Mesenteric fat pad (tissue), 1 donor: Measurements from ENCODE around the gene P2RX7. TPM values are rescaled to one million over a fixed set of nuclear protein-coding genes. Genes with fewer than 3 reads are reported as not detected.
"Not testable (repeated sequence)": the region's sequence is repeated elsewhere in the genome, so short reads cannot be mapped to it uniquely, and the experiment has no call there.

Experiments
- DNase-seq: peaks from one replicate; pipeline ENCODE4 v3.0.0-alpha.2; 2020; ENCODE audit warnings: low spot score
- total RNA-seq: library from RNA; stranded (reverse); fragmentation: NEBNext Ultra II Directional; extraction: Animal tissue kit (Norgen Biotek cat#: 25700); gene quantifications from one replicate; pipeline ENCODE4 v1.2.1, GENCODE V29; 2021
- donor health status: DM: yes; HTN: yes; CAD: no.

Gene P2RX7
- total RNA-seq, 1 donor from 2014 or later = 4.7 TPM

DNA sequence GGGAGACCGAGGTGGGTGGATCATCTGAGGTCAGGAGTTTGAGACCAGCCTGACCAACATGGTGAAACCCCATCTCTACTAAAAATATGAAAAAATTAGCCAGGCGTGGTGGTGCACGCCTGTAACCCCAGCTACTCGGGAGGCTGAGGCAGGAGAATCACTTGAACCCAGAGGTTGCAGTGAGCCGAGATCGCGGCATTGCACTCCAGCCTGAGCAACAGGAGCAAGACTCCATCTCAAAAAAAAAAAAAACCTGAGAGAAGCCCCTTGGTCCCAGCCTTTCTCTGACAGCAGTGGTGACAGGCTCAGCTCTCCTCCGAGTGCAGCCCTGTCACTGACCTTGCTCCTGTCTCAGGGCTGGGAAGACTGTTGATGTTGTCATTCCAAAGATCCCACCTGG, 94.2 kb downstream of the P2RX7 start:
- DNase-seq = not testable (repeated sequence)

GRCh38 chr12:121227294-121227693, 94.6 kb downstream of the P2RX7 start:
- DNase-seq = no peak

DNA sequence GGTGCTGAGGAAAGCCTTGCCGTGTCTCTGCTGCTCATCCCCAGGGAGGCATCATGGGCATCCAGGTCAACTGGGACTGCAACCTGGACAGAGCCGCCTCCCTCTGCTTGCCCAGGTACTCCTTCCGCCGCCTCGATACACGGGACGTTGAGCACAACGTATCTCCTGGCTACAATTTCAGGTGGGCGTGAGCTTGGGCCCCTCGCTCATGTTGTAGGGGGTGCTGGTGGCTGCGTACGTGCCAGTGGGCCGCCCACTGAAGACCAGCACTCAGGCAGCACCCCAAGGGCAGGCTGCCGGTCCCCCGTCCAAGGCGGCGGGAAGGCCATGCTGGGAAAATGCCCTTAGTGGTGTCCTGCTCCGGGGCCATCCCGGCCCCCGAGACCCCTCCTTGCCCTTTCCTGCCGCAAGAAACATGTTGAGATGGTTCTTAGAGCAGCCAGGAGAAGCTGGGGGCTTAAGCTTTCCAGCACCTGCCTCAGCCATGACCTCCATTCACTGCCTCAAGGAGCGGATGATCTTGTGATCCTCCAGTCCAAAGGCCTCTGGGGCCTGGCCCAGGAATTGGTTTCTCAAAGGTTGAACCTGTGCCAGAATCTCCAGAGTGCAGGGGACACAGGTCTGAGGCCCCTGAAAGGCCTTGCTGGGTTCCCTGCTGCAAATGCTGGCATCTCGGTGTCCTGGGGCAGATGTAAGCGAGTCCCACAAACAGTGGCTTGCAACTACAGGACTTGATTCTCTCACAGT, 96.4 kb downstream of the P2RX7 start:
- DNase-seq = no peak

GRCh38 chr12:121229826-121230537, 97.3 kb downstream of the P2RX7 start:
- not testable (repeated sequence) for DNase-seq

GRCh38 chr12:121230538-121230907, 97.8 kb downstream of the P2RX7 start:
- DNase-seq = no peak

DNA sequence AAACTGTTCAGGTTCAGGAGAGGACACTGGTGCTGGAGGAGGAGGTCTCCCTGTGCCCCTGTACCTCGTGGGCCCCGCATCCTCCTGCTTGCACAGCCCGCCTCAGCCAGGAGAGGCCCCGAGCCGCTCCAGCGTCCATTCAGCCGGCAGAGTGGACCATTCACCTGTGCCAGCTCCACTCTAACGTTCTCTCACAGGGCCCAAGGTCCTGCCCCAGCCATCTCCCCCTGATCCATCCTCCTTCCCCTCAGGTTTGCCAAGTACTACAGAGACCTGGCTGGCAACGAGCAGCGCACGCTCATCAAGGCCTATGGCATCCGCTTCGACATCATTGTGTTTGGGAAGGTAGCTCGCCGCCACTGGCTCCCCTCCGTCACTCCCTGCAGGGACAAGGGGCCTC, 99.5 kb downstream of the P2RX7 start:
- no peak for DNase-seq

GRCh38 chr12:121232977-121233627, 100.4 kb downstream of the P2RX7 start:
- no peak for DNase-seq

GRCh38 chr12:121233628-121234020, 100.9 kb downstream of the P2RX7 start:
- no peak for DNase-seq

- DNase-seq = no peak
These were observed 104.1 kb downstream of the P2RX7 start for GRCh38 chr12:121236776-121237175.

DNA sequence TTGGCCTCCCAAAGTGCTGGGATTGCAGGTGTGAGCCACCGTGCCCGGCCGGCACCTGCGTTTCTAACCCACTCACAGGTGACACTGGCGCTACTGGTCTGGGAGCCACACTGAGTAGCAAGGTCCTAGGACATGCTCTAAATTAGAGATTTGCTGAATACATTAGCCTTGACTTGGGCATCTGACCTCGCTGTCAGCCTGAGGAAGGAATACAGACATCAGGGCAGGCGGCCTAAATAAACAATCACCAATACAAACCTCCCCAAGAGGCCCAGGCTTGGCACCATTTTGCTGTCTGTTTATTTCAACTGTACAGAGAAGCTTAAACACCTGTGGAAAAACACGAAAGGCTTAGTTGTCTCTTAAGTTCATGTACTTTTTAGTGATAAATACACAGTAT, 104.7 kb downstream of the P2RX7 start:
- no peak for DNase-seq

Other genes with a start within 250 kb of the P2RX7 start
- 43.0 TPM for gene SPPL3, start 228.5 kb upstream of the P2RX7 start, total RNA-seq
- not detected for gene HNF1A, start 154.3 kb upstream of the P2RX7 start, total RNA-seq
- 20.5 TPM for gene C12orf43, start 116.4 kb upstream of the P2RX7 start, total RNA-seq
- 8.1 TPM for gene OASL, start 93.6 kb upstream of the P2RX7 start, total RNA-seq
- 40.8 TPM for gene P2RX4, start 77.3 kb downstream of the P2RX7 start, total RNA-seq
- gene CAMKK2, start 163.8 kb downstream of the P2RX7 start, total RNA-seq = 50.5 TPM
- gene ANAPC5, start 219.5 kb downstream of the P2RX7 start, total RNA-seq = 80.9 TPM